Mesothelial cell of epicardium (in vitro differentiated cells): Measurements from ENCODE around the gene HS6ST3. TPM values are rescaled to one million over a fixed set of nuclear protein-coding genes. Genes with fewer than 3 reads are reported as not detected.

Experiments used
- DNase-seq, 2 experiments: peaks; one replicate each; pipeline ENCODE4 v3.0.0; 2021; ENCODE audit warnings: low spot score in 2 of 2; ENCODE audit not compliant: unreplicated experiment in 2 of 2
- H3K27ac Mint-ChIP-seq: 2 replicates; pipeline ENCODE4 v1.8.0; 2021; ENCODE audit warnings: mixed read lengths
- H3K27me3 Mint-ChIP-seq: 2 replicates; pipeline ENCODE4 v1.8.0; 2021; ENCODE audit warnings: low read depth, mixed read lengths
- H3K36me3 Mint-ChIP-seq: 2 replicates; pipeline ENCODE4 v1.8.0; 2021; ENCODE audit warnings: mixed read lengths
- H3K4me1 Mint-ChIP-seq: 2 replicates; pipeline ENCODE4 v1.8.0; 2021; ENCODE audit warnings: mixed read lengths
- H3K4me3 Mint-ChIP-seq: 2 replicates; pipeline ENCODE4 v1.8.0; 2021; ENCODE audit warnings: mild to moderate bottlenecking, moderate library complexity, mixed read lengths
- H3K9me3 Mint-ChIP-seq: 2 replicates; pipeline ENCODE4 v1.8.0; 2021; ENCODE audit warnings: mixed read lengths
- CTCF ChIP-seq: fragments of 200-600 bp; sonication (generic); IDR thresholded peaks from one replicate; pipeline ENCODE4 v1.5.0; 2021; ENCODE audit warnings: antibody characterized with exemption; ENCODE audit not compliant: unreplicated experiment
- total RNA-seq: library from RNA; stranded (reverse); gene quantifications from 3 replicates; pipeline ENCODE4 v1.2.1, GENCODE V29; 2021

HS6ST3 gene
- total RNA-seq, 1 donor from 2014 or later = 0.60 TPM

GRCh38 chr13:96338030-96338429 is 248.1 kb downstream of the HS6ST3 start:
- no peak for DNase-seq
- no peak for TF ChIP-seq CTCF
- Mint-ChIP-seq H3K36me3 (no peaks in the 10 kb centered on the region), H3K27me3 (peaks cover 4% of the 10 kb centered on the region), H3K9me3 (peaks cover 9% of the 10 kb centered on the region), H3K4me3 (no peak overlapping the region), H3K4me1 (no peaks in the 10 kb centered on the region), H3K27ac (no peak overlapping the region)

- Mint-ChIP-seq H3K36me3 (no peaks in the 10 kb centered on the region), H3K4me3 (no peak overlapping the region), H3K27me3 (peaks cover 4% of the 10 kb centered on the region), H3K27ac (no peak overlapping the region), H3K9me3 (no peaks in the 10 kb centered on the region), H3K4me1 (no peaks in the 10 kb centered on the region)
- DNase-seq = no peak
- TF ChIP-seq CTCF = no peak
These were observed 252.4 kb downstream of the HS6ST3 start for GRCh38 chr13:96342286-96342685.

GRCh38 chr13:96342852-96343465 is 253.1 kb downstream of the HS6ST3 start:
- peaks cover 4% of the 10 kb centered on the region for H3K27me3 Mint-ChIP-seq
- no peaks in the 10 kb centered on the region for H3K4me1 Mint-ChIP-seq
- H3K9me3 Mint-ChIP-seq = no peaks in the 10 kb centered on the region
- DNase-seq = no peak
- H3K27ac Mint-ChIP-seq = no peak overlapping the region
- TF ChIP-seq CTCF = no peak
- H3K36me3 Mint-ChIP-seq = no peaks in the 10 kb centered on the region
- no peak overlapping the region for H3K4me3 Mint-ChIP-seq

DNA sequence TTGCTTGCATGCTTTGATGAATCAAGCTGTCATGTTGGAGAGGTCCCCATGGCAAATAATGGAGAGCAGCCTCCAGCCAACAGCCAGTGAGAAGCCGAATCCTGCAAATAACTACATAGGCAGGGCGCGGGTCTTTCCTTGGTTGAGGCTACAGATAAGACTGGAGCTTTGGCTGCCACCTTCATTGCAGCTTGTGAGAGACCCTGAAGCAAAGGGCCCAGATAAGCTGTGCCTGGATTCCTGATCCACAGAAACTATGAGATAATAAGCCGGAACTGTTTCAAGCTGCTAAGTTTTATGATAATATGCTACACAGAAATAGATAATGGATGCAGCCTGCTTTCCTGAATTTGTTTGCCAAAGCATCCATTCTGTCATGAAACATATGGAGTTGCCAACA is 257.0 kb downstream of the HS6ST3 start:
- TF ChIP-seq CTCF = no peak
- Mint-ChIP-seq H3K27ac (no peak overlapping the region), H3K36me3 (no peaks in the 10 kb centered on the region), H3K4me3 (no peak overlapping the region), H3K27me3 (no peaks in the 10 kb centered on the region), H3K9me3 (no peaks in the 10 kb centered on the region), H3K4me1 (no peaks in the 10 kb centered on the region)
- DNase-seq = no peak

- TF ChIP-seq CTCF = no peak
- no peaks in the 10 kb centered on the region for H3K4me1 Mint-ChIP-seq
- H3K4me3 Mint-ChIP-seq = no peak overlapping the region
- DNase-seq = no peak
- H3K9me3 Mint-ChIP-seq = no peaks in the 10 kb centered on the region
- H3K27me3 Mint-ChIP-seq = peaks cover 15% of the 10 kb centered on the region
- no peaks in the 10 kb centered on the region for H3K36me3 Mint-ChIP-seq
- H3K27ac Mint-ChIP-seq = no peak overlapping the region
These were observed 283.7 kb downstream of the HS6ST3 start for GRCh38 chr13:96373597-96373996.

DNA sequence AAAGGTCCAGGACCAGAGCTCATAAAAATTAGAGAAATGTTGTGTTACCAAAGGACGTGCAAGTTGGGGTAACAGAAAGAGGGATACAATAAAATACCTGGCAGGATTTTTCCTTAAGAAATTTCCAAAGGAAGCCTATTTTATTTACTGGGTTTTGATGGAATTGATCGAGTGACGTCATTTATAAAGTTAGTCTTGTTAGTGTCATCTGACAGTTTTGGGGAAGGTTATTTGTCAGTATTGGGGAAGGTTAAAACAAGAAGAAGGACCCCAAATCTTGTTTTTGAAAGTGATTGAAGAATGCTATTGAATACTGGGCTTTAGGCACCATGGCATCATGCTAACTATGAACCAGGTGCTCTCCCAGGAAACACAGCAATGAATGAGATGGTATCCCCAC is 287.9 kb downstream of the HS6ST3 start:
- no peaks in the 10 kb centered on the region for H3K9me3 Mint-ChIP-seq
- no peaks in the 10 kb centered on the region for H3K36me3 Mint-ChIP-seq
- no peak for TF ChIP-seq CTCF
- H3K27ac Mint-ChIP-seq = no peak overlapping the region
- no peak for DNase-seq
- H3K4me1 Mint-ChIP-seq = no peaks in the 10 kb centered on the region
- peaks cover 12% of the 10 kb centered on the region for H3K27me3 Mint-ChIP-seq
- no peak overlapping the region for H3K4me3 Mint-ChIP-seq
